ENCODE results near the gene LMCD1.

The LMCD1 gene

DNA sequence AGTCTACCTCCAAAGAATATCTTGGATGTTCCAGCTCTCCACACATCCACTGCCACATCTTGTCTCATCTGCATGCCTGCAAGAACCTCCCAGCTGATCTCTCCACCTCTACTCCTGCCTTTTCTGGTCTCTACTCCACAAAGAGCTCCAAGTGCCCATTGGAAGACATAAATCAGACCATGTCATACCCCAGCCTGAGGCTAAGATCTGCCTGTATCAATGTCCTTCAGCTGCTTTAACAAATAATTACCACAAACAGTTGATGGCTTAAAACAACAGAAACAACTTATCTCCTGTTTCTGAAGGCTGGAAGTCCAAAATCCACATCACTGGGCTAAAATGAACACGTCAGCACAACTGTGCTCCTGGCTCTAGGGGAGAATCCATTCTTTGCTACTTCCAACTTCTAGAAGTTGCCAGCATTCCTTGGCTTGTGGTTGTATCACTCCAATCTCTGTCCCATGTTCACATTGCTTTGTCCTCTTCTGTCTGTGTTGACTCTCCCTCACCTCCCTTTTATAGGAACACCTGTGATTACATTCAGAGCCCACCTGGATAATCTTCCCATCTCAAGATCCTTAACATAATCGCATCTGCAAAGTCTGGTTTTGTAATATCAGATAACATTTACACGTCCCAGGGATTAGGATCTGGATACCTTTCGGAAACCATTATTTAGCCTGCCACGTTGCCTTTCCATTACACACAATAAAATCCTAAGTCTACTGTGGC lies 17.0 kb upstream of the LMCD1 start:
- no peak for DNase-seq

DNA sequence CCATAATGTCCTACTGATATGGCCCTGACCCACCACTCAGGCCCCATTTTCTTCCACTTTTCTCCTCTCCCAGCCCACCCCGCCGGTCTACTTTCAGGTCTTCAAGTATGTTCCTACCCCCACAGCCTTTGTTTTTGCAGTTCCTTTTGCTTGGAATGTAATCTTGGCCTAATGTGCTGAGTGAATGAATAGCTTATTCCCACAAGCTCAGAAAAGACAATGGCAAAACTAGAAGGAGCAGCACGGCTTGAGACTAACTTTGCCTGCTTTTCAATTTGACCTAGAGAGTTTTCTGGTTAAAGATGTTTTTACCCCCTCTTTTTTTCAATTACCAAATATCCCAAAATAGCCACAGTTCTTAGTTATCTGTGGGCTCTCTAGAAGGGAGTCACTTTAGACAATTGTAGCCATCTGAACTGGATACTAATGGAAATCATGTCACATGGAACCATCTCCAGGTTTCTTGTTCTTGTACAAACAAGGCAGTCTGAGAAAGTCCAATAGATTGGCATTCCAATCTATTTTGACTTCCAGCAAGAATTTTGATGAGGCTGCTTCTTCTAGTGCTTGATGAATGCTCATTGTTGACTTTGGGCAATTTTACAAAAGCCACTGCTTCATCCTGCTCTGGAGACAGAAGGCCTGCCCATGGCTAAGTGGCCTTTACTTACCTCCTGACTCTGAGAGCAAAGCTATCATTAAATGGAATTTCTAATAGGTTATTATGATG lies 16.3 kb upstream of the LMCD1 start:
- DNase-seq: no peak

DNA sequence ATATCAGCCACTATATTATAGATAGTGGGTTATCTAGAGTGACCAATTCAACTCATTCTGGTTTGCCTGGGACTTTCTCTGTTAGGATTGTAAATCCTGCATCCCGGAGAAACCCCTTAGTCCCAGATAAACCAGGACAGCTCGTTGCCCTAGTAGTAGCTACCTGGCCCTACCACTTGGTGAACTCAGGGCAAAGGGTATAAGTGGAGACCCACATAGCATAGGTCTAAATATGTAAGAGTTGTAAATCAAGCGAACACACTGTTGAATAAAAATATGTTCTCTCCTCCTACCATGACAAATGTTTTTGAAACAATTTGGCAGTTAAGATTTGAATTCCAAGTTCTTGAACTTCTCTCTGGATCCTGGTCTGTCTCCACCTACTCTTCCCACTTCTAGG lies 15.7 kb upstream of the LMCD1 start:
- no peak for DNase-seq

DNA sequence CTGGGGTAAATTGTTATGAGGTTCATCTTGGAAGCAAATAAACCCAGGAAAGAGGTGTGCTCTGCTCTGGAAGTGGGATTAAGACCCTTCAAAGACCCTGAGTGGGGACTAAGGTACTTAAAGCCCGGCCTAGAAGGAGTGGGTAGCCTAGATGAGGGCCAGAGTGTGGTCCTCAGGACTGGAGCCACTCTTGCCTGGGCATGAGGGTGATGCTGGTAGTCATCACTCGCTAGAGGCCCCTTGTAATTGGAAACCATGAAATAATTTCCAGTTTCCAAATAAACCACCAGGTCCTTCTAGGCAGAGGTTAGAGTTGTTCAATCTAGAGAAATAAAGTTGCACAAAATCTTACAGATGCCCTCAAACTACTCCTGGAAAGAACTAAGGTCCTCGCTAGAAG lies 15.2 kb upstream of the LMCD1 start:
- DNase-seq: no peak

DNA sequence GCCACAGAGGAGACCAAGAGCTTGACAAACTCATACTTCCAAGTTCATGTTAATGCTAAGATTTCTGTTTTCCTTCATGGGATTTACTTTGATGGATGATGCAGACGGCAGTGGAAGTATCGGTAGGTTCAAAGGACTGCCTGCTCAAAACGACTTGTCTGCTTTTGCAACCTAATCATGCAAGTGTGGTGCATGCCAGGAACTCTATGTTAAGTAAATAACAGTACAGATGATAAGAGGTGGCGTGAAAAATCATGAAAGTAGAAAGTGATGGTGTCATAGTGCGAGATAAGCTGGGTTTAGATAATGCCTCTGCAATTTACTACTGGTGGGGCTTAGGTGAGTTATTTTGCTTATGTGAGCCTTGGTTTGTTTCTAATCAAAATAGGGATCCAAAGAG lies 14.7 kb upstream of the LMCD1 start:
- DNase-seq: no peak

DNA sequence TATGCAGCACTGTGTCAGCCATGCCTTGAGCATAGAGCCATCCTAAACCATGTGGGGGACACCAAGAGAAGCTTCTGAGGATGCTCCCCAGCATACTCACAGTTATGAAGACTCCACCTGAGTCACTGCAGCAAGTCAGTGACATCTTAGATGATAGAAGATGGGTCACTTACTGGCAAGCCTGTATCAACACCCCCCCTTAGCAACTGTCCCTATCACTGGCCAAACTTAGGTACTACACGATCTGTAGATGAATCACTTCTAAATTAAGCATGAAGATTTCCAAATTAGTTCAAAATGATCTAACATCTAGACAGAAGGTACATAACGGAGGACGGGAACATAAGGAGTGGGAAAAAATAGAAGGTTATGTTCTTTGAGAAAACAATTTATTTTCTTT lies 13.2 kb upstream of the LMCD1 start:
- DNase-seq: no peak

DNA sequence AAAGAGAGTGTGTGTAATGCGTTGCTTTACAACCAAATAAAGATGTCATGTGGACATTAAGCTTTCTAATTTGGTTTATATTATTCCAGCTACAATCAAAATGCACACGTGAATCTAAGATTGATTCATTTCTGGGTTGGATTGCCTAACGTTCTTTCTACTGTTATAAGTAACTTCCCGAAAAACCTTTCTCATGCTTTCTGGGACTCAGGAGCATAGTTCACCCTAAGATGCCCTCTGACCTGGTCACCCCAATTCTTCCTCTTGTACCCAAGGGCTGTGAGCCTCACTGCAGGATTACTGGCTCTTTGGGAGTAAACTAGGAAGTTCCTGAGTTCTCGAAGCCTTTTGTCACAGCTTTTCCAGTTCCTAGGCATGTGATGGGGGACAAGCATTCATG lies 12.7 kb upstream of the LMCD1 start:
- no peak for DNase-seq

DNA sequence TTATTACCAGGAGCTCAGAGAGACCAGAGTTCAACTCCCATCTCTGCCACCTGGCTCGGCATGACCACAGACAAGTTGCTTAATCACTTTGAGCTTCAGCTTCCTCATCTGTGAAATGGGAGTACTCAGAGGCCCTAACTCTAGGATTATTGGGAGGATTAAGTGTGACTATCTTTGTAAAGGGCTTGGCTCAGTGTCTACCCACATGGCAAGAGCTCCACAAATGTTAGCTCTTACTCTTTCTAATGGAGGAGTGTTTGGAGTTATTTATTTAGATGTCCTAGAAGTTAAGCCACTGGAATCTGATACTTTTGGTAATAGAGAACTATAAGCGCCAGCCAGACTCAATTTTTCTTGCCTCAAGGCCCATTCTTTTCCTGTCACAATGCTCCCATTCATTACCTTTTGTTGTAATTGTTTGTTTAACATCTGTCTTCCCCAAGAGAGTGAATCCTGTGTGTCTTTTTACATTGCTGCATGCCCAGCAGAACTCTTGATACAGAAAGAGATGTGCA lies 12.3 kb upstream of the LMCD1 start:
- DNase-seq: no peak

DNA sequence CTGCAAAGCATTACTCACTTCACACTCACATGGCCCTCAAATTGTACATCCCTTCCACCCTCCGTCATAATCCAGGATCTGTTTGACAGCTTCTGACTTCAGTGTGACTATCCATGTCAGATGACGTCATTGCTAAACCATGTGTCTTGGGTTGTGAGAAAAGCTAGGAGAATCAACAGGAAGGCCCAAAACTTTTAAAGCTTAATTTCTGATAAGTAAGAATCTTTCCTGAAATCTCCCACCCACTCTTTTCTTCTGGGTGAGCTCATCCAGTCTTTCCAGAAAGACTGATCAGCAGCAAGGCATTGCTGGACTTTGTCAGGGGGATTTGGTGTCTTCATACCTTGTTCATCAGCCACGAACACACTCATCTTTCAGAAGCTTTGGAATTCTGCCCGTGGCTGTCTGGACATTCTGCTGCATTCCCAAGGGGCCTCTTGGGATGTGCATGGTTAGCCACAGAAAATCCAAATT lies 11.5 kb upstream of the LMCD1 start:
- DNase-seq: no peak

DNA sequence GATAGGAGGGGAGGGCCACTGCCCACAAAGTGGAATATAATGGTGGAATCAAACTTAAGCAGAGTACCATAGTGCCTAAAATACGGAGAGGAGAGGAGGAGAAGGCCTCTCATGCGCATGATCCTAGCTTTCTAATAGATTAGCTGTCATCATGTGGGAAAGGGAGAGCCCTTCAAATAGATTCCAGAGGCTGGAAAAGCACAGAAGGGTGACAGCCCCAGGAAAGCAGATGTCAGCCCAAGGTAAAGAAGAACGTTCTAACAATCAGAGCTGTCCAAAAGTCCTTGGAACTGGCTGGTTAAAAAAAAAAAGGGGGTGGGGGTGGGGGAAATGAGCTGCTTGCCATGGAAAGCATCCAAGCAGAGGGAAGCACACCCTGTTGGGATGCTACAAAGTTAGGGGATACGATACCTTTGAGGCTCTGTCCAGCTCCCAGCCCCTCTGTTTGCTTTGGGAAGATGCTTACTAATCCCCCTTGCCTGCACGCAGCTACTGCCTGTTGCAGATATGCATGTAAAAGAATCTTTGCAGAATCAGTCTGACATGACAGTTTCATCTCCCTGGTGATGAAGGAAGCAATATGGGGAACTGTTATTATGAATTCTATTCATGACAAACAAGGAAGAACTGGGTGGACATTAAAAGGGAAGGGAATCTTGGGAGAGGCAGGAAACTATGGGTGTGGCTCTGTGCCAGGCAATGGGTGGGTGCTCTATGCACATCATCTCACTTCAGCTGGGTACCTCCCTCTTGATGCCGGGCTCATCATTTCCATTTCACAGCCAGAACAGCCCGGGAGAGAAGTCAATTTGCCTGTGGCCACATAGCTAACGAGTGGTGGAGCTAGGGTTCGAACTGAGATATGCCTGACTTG lies 10.1 kb upstream of the LMCD1 start:
- no peak for DNase-seq

DNA sequence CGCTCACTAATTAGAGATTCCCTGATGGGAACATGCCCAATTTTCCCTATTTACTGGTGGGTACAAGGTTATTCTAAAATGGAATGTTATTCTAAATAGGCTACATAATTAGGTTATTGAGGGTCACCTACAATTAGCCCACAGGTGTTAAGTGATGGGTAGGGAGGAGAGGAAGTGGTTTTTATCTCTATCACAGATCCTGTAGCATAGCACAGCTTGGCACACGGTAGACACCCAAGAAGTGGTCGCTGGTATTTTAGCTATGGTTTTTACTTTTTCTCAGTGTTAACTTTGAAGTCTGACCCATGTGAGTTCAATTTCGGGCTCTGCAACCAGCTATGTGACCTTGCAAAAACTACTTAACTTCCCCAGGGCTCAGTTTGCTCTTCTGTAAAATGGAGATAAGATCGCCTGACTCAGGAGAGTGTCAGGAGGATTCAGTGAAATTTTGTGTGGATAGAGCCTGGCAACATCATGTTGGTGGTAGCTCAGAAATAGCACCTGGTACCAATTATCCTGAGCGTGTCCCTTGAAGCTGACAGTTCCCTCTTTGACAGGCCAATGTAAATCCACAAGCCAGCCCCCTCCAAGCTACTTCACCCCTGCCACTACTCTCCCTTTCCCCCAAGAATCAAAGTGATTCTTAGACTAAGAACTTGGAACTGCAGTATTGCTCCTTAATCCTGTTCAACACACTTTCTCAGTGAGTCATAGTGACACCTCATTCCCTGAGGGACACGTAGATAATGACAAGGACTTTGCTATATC lies 8.7 kb upstream of the LMCD1 start:
- DNase-seq: no peak

DNA sequence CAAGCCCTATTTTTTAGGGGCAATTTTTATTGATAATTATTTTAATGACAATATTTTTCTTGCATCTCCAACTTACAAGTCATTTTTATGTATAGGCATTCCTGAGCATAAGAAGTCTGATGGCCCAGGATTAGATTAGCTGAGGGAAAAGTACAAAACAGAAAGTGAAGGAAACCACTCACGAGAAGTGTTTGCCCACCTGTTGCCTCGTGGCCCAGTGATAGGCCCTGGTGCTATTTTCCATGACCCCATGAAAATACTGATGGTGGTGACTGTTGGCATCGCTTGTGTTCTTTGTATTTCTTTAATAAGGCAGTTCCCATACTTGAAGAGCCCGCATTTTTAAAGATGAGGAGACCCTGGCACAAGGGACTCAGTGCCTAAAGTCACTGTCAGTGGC lies 7.9 kb upstream of the LMCD1 start:
- DNase-seq: no peak

DNA sequence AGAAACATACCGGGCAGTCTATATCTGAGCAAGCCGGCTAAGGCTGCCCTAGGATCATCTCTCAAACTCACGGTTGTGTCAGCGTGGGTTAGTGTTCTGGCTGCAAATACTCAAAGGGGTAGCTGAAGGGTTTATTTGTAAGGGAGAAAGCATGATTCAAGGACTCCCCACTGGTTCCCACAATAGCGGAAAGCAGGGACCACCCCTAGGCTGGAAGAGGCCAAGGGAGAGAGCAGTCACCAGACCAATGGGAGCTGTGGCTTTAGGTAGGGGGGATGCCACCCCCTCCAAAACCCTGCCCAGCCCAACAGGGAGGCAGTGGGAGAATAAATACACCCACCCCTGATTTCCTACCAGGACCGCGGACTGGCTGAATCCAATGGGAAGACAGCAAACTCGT lies 7.3 kb upstream of the LMCD1 start:
- no peak for DNase-seq

DNA sequence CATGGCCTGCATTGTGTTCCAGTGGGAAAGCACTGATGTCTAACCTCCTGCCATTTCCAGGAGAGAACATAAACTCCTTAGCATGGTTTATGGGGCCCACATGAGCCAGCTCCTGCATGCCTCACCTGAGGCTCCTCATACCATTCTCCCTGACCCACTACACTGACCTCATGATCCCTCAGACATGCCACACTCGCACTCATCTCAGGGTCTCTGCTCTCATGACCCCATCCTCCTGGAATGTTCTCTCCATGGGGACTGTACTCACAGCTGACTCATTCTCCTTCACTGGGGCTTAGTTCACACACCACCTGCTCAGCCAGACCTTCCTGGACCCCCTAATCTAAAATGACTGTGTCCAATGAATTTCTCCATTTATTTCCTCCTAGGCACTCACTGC lies 4.0 kb upstream of the LMCD1 start:
- DNase-seq: no peak

DNA sequence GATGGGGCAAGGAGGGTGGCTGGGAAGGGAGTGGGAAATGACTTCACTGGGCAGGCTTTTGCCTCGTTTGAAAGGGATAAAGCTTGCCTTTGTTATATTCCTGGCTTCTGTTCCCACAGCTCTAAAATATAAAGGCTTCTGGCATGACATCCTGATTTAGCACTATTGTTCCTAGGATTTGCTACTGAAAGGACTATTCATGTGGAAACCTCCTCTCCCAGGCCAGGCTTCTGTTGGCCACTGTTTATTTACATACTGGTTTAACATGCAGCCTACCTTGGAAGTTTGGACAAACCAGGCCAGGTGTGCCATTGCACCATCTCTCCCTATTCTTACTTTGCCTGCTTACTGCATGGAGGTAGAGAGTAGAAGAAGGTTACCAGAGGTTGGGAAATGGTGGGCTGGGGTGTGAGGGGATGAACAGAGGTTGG lies 2.4 kb upstream of the LMCD1 start:
- no peak for DNase-seq

DNA sequence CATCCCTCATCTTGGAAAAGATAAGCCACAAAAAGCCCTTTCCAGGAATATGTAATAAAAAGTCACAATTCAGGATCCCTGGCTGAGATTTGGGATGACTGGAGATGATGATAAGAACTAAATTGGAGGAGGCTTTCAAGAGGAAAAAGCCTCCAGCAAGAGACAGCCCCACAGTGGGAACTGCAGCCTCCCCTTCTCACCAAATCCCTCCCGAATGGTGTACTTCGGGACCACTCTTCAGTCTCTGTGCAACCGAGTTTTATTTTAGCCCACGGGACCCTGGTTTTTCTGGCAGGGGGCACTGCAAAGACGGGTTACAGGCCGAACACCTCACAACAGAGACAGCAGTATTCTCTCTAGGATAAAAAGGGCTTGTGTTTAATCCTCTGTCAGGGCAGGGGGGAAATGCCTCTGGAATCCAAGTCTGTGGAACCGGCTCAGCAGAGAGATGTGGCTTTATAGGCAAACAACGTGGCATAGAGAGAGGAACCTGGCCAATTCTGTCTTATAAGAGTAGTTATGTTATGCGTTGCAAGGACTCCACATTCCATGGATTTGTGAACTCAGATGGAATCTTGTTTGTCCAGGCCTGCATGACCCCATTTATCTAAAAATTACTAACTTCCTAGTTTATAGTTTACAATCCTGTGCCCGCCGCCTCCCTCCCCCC lies 1.2 kb upstream of the LMCD1 start:
- DNase-seq: no peak

DNA sequence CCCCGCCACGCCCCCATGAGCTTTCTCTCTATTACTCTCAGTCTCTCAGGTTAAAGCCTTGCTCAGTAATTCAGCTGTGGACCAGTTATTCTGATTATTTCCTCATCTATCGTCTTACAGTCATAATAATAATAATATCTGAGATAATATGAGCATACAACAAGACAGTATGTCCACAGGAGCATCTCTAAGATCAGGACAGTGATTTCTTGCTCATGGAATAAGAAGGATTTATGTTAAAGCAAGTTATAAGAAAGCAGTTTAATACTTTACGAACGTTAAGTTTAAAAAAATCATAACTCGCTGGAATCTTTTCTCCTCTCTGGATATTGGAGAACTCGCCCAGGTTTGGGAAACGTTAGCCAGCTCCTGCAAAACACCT lies 643 bp upstream of the LMCD1 start:
- DNase-seq: no peak

DNA sequence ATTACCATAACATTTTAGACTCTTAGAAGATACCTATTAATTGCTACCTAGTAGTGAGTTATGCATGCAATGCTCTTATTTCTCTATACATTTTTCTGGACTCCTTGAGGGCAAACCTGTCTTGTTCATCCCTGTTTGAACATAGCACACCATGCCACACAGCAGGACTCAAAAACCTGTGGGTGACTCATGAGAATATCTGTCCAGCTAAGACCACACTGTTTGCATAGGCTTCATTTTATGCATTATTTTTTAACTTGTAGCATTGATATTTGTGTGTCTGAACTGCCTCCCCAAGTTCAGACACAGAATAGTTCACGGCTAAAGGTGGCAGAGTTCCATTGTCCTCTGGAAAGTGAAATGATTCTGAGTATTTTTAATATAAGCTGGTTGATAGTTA lies 1.8 kb downstream of the LMCD1 start:
- DNase-seq: no peak

DNA sequence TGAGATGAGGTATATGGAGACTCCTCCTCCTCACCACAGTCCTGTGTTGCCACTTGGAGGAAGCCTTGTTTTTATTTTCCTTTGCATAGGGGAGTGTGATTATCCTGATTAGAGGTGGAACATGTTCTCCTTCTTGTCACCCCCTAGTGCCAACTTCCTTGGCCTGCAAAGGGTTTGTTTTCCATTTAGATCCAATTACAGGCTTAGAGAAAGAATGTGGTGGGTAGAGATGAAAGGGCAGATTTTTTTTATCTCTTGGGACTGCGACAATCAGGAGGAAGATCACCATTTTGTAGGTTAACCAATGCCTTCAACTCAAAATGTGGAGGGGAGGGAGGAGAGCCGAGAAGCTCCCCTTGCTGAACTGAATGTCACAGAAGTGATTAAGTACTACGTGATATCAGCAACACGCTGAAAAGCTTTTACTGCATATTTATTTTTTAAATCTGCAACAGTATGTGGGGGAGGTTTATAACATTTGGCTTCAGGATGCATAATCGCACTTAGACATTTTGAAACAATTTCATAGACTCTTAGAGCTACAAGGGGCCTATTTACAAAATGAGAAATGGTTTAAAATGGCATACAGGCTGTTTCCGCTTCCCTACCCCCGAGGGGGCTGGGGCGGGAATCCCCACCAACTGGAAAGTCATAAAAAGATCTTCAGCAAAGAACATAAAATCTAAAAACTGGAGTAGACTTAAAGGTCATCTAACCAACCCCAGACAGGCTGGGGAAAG lies 2.4 kb downstream of the LMCD1 start:
- DNase-seq: no peak

DNA sequence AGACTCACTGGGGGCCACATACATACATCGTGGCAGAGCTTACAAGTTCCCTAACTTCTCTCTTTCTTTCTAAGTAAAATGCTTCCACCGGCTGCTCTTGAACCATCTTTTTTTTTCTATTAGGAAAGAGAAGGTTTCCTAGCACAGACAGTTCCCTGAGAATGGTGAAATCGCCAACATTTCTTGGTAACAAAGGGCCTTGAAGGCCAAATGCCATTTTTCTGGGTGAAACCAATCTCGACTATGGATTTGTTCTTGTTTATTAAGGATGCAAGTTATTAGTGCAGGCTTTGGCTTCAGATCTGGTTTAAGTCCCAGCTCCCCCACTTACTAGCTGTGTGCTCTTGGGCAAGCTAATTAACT lies 3.0 kb downstream of the LMCD1 start:
- DNase-seq: no peak

DNA sequence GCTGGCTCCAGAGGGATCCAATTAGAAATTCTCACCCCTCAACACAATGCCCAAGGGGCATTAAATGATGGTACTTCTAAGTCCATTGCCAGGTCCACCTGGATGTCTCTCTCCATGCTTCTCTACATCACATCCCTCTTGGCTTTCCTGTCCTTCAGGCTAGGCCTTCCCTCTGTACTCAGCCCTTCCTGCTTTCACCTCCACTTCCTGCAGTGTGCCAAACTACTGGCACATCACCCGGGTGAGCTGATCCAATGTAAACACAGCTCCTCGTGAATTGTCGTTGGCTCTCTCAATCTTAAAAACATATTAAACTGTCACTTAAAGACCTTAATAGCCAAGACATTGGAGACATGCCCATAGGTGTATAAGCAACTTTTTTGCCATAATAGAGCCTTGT lies 4.0 kb downstream of the LMCD1 start:
- no peak for DNase-seq

Measured in hematopoietic multipotent progenitor cell treated with erythropoietin and hydrocortisone succinate and interleukin-3 and kit ligand, for 8 days (in vitro differentiated cells).